HG03108 (cell line): ENCODE measurements around the gene CFAP90.

Source experiments
- ATAC-seq: cut with Tn5 transposase; IDR thresholded peaks from one replicate; pipeline ENCODE4 v1.9.1; 2021; ENCODE audit warnings: moderate library complexity; ENCODE audit not compliant: unreplicated experiment

Gene CFAP90

DNA sequence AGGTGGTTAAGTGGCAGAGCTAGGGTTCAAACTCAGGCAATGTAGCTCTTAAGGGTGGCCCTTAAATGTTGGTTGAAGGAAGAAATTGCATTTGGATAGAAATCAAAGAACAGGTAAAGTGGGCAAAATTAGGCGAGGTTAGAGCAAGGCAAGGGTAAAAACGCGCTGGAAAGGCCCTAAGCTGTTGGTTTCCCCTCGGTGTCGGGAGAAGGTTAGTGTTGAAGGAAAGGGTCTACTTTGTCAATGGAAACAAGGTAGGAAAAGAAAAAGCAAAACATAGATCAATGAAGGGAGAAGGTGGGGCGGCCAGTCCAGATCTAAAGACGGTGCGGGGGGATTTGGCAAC is 17.5 kb upstream of the CFAP90 start:
- no peak for ATAC-seq

GRCh38 chr5:7867260-7867659 is 16.3 kb upstream of the CFAP90 start:
- no peak for ATAC-seq

- no peak for ATAC-seq
Observed at GRCh38 chr5:7866196-7866595, 15.3 kb upstream of the CFAP90 start.

- no peak for ATAC-seq
Observed at GRCh38 chr5:7857926-7858632, 7.1 kb upstream of the CFAP90 start.

DNA sequence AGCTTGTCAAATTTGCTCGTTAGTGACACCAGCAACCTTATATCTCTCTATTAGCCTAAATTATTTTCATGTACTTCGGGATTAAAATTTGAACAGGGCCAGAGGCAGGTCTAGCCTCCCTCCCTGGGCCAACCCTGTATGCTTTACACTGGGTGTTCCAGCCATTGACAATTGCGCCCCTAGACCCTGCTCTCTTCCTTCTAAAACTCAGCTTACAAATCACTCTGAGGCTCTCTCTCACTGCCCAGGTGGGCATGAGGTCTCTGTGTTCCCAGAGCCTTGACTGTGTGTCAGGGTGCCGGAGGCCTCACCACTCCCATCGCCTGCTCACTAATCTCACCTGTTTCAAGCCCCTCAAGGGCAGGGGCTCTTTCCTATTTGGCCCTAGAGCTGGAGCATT is 6.4 kb upstream of the CFAP90 start:
- ATAC-seq = no peak

- ATAC-seq = no peak
Observed at GRCh38 chr5:7856855-7857254, 5.9 kb upstream of the CFAP90 start.

GRCh38 chr5:7855611-7856010 is 4.7 kb upstream of the CFAP90 start:
- no peak for ATAC-seq

- no peak for ATAC-seq
Observed at GRCh38 chr5:7852988-7853387, 2.1 kb upstream of the CFAP90 start.

- no peak for ATAC-seq
Observed at GRCh38 chr5:7852542-7852941, 1.6 kb upstream of the CFAP90 start.

DNA sequence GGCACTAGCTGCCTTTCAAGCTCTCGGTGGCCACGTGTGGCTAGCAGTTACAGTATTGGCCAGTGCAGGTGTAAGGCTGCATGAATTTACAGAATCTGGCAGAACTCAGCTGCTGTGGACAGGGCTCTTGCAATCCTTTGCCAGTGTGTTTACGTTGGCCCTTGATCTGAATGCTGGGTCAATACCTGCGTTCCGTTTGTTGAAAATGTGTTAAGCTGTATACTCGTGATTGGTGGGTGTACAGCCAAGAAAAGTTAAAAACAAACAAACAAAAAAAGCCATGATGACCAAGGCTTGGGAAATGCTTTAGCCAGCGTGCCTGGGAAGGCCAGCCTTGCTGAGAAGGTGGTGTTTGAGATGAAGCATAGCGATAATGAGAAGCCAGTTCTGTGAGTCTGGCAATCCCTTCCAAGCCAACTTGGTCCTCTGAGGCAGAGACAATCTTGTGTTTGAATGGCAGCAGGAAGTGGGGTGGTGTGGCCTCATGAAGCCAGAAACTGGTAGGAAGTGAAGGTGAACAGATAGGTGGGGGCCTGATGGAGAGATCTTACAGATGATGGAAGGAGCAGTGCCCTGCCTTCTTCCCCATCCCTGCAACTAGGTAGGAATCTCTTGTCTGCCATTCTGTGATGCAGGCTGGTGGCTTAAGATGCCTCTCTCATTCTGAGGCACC is 820 bp upstream of the CFAP90 start:
- no peak for ATAC-seq

- no peak for ATAC-seq
Observed at GRCh38 chr5:7851240-7851592, 283 bp upstream of the CFAP90 start.

DNA sequence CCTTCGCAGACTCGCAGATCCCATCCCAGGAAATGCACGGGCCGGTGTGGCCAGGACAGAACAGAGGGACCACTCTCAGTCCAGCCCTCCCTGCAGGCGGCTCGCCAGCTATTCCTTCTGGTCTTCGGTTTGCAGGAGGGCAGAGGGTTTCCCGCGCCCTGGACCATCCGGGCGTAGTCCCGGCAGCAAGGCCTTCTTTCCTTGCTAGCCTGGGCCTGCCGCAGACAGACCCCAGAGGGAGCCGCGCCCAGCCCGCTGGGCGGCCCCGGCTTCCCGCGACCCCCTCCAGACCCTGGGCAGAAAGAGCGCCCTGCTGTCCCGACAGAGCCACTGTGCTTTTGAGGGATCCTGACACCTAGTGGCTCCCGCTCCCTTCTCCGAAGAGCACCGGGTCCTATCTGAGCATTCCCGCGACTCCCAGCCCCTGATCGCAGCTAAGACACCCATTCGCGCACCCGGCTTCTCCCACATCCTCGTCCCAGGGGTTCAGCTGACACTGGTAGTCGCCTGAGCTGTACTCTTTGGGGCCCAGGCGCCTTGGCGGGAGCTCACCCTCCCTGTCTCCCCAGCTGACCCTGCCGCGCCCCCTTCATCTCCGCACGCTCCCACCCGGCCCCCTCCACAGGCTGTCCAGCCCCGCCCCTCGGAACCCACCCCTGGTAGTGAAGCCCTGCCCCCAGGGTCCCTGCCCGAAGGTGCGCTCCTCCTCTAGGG is 1.1 kb downstream of the CFAP90 start:
- no peak for ATAC-seq

- ATAC-seq = no peak
Observed at GRCh38 chr5:7848296-7848695, 2.6 kb downstream of the CFAP90 start.

DNA sequence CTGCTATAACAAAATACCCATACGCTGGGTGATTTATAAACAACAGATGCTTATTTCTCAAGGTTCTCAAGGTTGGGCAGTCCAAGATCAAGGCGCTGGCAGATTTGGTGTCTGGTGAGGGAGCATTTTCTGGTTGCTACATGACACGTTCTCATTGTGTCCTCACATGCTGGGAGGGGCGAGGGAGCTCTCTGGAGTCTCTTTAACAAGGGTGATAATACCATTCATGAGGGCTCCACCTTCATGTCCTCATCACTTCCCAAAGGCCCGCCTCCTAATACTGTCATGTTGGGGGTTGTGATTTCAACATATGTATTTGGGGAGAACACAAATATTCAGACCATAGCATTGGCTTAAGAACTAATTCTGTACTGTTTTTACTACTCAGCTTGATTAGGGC is 4.6 kb downstream of the CFAP90 start:
- no peak for ATAC-seq

DNA sequence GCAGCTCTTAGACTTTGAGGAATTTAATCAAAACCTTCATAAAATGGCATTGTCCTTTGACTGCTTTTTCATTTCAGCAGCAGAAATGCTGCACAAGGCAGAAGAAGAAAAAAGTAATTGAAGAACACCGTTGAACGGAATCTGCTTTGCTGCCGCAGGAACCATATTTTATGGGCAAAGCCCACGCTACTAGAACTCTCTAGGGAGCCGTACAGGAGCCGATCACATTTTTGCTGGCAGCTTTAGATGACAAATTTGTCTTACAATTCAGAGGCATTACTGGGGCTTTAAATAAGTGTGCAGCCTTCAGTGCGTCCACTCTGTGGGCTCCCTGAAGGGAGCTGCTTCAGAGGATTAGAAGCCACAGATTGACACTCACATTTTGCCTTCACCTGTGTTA is 5.4 kb downstream of the CFAP90 start:
- no peak for ATAC-seq

DNA sequence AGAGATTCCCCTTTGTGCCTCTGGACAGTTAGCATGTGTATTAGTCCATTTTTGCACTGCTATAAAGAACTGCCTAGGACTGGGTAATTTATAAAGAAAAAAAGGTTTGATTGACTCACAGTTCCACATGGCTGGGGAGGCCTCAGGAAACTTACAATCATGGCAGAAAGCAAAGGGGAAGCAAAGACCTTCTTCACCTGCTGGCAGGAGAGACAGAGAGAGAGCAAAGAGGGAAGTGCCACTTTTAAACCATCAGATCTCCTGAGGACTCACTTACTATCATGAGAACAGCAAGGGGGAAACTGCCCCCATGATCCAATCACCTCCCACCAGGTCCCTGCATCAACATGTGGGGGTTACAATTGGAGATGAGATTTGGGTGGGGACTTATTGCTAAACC is 6.0 kb downstream of the CFAP90 start:
- no peak for ATAC-seq

- no peak for ATAC-seq
Observed at GRCh38 chr5:7842531-7842930, 8.4 kb downstream of the CFAP90 start.

DNA sequence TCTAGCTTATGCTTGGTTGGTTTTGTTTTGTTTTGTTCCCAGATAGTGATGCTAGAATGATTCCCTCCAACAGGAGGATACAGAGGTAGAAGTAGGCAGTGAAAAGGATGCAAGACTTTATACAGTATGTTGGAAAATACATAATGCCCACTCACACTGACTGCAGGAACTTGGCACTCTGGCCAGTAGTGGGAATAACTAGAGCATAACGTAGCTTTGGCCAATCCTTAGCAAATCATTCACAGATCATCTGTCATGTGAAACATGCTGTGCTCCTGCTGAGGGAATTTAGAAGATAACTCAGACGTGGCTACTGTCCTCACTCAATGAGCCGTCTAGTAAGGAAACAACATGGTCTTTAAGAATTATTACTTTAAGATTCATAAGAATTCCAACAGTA is 13.5 kb downstream of the CFAP90 start:
- ATAC-seq = no peak

GRCh38 chr5:7834982-7835381 is 16.0 kb downstream of the CFAP90 start:
- no peak for ATAC-seq

GRCh38 chr5:7828269-7828668 is 22.7 kb downstream of the CFAP90 start:
- ATAC-seq = no peak

DNA sequence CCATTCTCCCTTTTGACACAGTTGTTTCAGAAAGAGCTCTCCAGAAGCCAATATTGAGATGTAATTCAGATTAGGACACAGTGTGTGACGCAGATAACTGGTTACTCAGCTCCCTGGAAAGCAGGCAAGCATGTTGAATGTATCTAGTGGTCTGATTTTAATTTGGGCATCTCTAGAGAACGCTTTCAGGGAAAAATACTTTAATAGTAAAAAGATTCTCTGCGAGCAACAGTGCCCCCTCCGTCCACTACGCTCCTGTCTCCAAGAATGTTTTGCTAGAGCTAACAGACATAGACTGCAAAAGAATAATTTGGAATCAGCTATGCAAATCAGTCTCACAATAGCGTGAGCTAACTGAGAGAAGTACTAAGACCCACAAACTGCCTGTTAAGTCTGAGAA is 23.3 kb downstream of the CFAP90 start:
- no peak for ATAC-seq

DNA sequence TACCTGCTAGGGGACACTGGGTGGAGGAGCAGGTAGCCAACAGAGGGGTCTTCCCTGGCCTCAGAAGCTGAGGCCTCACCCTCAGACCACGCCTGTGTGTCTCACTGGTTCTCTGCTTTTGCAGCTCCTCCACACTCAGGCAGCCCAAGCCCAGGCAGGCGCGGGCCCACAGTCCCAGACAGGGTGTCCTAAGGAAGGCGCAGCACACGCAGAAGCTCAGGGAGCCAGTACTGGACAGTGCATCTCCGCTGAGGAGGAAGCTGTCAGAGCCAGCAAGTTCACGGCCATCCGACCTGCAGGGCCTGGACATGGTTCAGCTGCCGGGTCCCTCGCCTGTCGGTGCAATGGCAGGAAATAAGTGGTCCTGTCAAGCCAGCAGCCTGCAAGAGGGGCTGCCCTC is 25.3 kb downstream of the CFAP90 start:
- ATAC-seq = no peak
